T-helper 2 cell treated with Interferon-gamma antibody and Interleukin-4, amounts not matched to agents 5 μg/mL and 100 μg/mL, for 36 hours (primary cell): ENCODE results near the gene IFNG-AS1.

Source experiments
- DNase-seq: peaks from one replicate; pipeline ENCODE4 v3.0.0; 2021; ENCODE audit warnings: low spot score
- H3K27ac Mint-ChIP-seq: one replicate; pipeline ENCODE4 v1.8.0; 2021; ENCODE audit warnings: mild to moderate bottlenecking, mixed read lengths
- H3K27me3 Mint-ChIP-seq: one replicate; pipeline ENCODE4 v1.8.0; 2021; ENCODE audit warnings: low read depth, mixed read lengths
- H3K36me3 Mint-ChIP-seq: one replicate; pipeline ENCODE4 v1.8.0; 2021; ENCODE audit warnings: low read depth, mixed read lengths
- H3K4me1 Mint-ChIP-seq: one replicate; pipeline ENCODE4 v1.8.0; 2021; ENCODE audit warnings: low read depth, mixed read lengths
- H3K4me3 Mint-ChIP-seq: one replicate; pipeline ENCODE4 v1.8.0; 2022; ENCODE audit warnings: mild to moderate bottlenecking, moderate library complexity, mixed read lengths
- H3K9me3 Mint-ChIP-seq: one replicate; pipeline ENCODE4 v1.8.0; 2021; ENCODE audit warnings: mixed read lengths

Gene IFNG-AS1

GRCh38 chr12:67977668-67978067 lies 11.6 kb upstream of the IFNG-AS1 start:
- peaks cover 13% of the 10 kb centered on the region for H3K27me3 Mint-ChIP-seq
- no peaks in the 10 kb centered on the region for H3K4me1 Mint-ChIP-seq
- H3K36me3 Mint-ChIP-seq, result no peaks in the 10 kb centered on the region
- H3K4me3 Mint-ChIP-seq, result no peak overlapping the region
- no peak overlapping the region for H3K27ac Mint-ChIP-seq
- H3K9me3 Mint-ChIP-seq, result no peaks in the 10 kb centered on the region
- no peak for DNase-seq

DNA sequence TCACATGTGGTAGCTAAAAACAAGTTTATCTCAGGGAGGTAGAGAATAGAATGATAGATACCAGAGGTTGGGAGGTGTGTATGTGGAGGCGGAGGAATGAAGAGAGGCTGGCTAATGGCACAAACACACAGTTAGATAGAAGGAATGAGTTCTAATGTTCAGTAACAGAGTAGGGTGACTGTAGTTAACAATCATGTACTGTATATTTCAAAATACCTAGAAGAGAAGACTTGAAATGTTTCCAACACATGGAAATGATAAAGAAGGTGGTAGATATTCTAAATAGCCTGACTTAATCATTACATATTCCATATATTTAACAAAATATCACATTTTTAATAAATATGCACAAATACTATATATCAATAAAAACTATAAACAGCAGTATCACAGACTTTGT lies 8.9 kb upstream of the IFNG-AS1 start:
- Mint-ChIP-seq H3K4me1 (no peaks in the 10 kb centered on the region), H3K36me3 (no peaks in the 10 kb centered on the region), H3K27me3 (peaks cover under 1% of the 10 kb centered on the region), H3K4me3 (no peak overlapping the region), H3K9me3 (no peaks in the 10 kb centered on the region), H3K27ac (no peak overlapping the region)
- DNase-seq, result no peak

DNA sequence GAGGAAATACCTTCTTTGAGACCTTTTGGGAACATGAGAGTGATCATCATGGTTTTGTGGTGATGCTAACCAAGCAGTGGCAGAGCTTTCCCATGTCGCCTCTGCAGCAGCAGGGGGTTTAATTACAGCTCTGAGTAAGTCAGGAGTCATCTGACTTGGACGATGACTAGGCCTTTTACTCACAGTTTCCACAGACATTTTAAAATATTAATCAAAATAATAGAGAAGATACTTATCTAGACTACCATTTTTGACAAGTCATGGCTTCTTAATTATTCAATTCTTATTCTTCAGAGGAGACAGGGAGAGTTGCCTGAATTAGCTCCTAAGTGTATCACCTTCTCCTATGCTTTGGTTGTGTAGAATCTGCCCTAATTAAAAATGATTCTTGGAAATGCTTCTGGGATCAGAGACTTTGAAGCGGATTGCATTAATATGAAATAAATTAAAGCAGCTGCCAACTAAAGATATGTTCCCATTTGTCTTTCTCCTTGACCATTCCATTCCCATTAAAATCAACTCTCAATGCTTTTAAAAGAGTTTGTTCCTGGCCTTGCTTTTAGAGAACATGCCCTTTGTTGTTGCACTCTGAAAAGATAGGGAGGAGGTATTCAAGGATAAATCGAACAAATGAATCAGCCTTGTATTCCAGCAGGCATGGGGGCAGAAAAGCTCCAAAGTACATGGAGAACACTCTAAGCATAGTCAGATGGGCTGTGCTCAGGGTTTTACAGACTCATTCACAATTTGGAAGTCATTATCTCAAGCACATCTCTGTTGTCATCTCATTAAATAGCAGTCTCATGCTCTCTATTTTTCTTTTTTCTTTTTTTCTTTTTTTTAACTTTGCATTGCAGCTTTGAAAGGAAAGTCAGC lies 7.7 kb upstream of the IFNG-AS1 start:
- H3K27me3 Mint-ChIP-seq, result no peaks in the 10 kb centered on the region

GRCh38 chr12:67982164-67982563 lies 7.1 kb upstream of the IFNG-AS1 start:
- no peaks in the 10 kb centered on the region for H3K9me3 Mint-ChIP-seq
- no peak for DNase-seq
- H3K27me3 Mint-ChIP-seq, result no peaks in the 10 kb centered on the region
- H3K4me1 Mint-ChIP-seq, result no peaks in the 10 kb centered on the region
- H3K36me3 Mint-ChIP-seq, result no peaks in the 10 kb centered on the region
- H3K4me3 Mint-ChIP-seq, result no peak overlapping the region
- H3K27ac Mint-ChIP-seq, result no peak overlapping the region

More for the DNA sequence above, 7.7 kb upstream of the IFNG-AS1 start:
- no peak overlapping the region for H3K27ac Mint-ChIP-seq
- no peak overlapping the region for H3K4me3 Mint-ChIP-seq
- H3K36me3 Mint-ChIP-seq, result no peaks in the 10 kb centered on the region
- H3K9me3 Mint-ChIP-seq, result no peaks in the 10 kb centered on the region
- H3K4me1 Mint-ChIP-seq, result no peaks in the 10 kb centered on the region
- no peak for DNase-seq

GRCh38 chr12:67986632-67987031 lies 2.6 kb upstream of the IFNG-AS1 start:
- no peak overlapping the region for H3K4me3 Mint-ChIP-seq
- H3K27ac Mint-ChIP-seq, result no peak overlapping the region

DNA sequence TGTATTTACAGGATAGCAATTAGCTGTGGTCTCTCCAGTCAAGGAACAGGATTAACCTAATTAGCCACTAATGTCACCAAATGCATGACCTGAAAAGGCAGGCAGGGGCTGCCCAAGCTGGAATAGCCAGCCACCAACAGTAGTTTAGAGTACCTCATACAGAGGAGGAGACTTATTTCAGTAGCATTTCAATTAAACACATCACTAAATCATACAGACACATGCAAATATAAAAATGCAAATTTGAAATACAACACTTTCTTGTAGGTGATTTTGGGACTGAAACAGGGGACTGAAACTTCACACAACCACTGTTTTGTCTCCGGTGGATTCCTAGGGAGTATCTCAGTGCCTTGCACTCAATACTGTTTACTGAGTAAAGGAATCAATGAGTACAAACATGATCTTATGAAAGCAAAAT lies 636 bp upstream of the IFNG-AS1 start:
- no peaks in the 10 kb centered on the region for H3K36me3 Mint-ChIP-seq
- no peak overlapping the region for H3K4me3 Mint-ChIP-seq

More at GRCh38 chr12:67986632-67987031, 2.6 kb upstream of the IFNG-AS1 start:
- DNase-seq, result no peak
- Mint-ChIP-seq H3K36me3 (no peaks in the 10 kb centered on the region), H3K4me1 (peaks cover 3% of the 10 kb centered on the region), H3K27me3 (peaks cover 7% of the 10 kb centered on the region), H3K9me3 (no peaks in the 10 kb centered on the region)

GRCh38 chr12:67991158-67991557 lies 1.9 kb downstream of the IFNG-AS1 start:
- Mint-ChIP-seq H3K4me1 (peaks cover 3% of the 10 kb centered on the region), H3K36me3 (no peaks in the 10 kb centered on the region), H3K27me3 (peaks cover 12% of the 10 kb centered on the region), H3K9me3 (no peaks in the 10 kb centered on the region), H3K4me3 (no peak overlapping the region), H3K27ac (no peak overlapping the region)
- DNase-seq, result peak; percentile 5

More for the DNA sequence above, 636 bp upstream of the IFNG-AS1 start:
- H3K27ac Mint-ChIP-seq, result no peak overlapping the region
- DNase-seq, result no peak
- H3K9me3 Mint-ChIP-seq, result no peaks in the 10 kb centered on the region
- H3K4me1 Mint-ChIP-seq, result peaks cover 3% of the 10 kb centered on the region
- H3K27me3 Mint-ChIP-seq, result peaks cover 7% of the 10 kb centered on the region

DNA sequence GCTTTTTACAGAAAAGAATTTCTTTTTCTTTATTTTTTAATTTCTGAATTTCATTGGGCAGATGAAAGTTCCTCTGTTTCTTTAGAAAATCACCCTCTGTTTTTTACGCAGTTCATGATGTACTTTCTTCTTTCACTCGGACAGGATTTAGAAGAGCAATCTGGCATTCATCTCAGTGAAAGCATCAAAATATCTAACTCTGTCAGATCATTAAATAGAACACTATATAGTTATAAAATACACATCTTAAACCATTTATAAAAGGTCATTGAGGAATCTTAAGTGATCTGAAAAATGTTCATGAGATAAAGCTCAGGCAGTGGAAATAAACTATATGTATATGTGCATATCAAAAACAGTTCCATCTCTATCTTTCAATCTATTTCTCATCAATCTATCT lies 3.9 kb downstream of the IFNG-AS1 start:
- Mint-ChIP-seq H3K4me3 (no peak overlapping the region), H3K36me3 (no peaks in the 10 kb centered on the region), H3K9me3 (no peaks in the 10 kb centered on the region), H3K4me1 (peaks cover 3% of the 10 kb centered on the region), H3K27me3 (peaks cover 12% of the 10 kb centered on the region), H3K27ac (no peak overlapping the region)
- DNase-seq, result no peak

- H3K27me3 Mint-ChIP-seq, result peaks cover 12% of the 10 kb centered on the region
- no peak for DNase-seq
- no peaks in the 10 kb centered on the region for H3K36me3 Mint-ChIP-seq
- H3K4me1 Mint-ChIP-seq, result peaks cover 7% of the 10 kb centered on the region
- H3K27ac Mint-ChIP-seq, result no peak overlapping the region
- no peaks in the 10 kb centered on the region for H3K9me3 Mint-ChIP-seq
- H3K4me3 Mint-ChIP-seq, result no peak overlapping the region
Observed at GRCh38 chr12:67994046-67994445, 4.8 kb downstream of the IFNG-AS1 start.

DNA sequence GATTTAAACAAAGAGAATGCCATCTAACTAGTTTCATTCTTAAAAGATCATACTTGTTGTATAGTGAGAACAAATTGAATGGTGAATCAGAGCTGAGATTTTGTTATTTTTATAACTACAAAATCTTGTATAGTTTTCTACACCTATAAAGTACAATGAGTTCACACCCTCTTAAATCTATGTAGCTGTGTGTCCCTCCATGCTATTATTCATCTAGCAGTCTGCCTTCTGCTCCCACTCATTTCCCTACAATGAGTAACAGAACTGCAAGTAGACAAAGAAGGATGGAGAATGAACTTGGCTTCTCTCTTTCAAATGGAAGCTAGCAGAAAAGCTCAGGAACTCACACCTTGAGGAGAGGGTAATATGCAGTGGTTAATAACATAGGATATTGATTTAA lies 7.1 kb downstream of the IFNG-AS1 start:
- H3K4me3 Mint-ChIP-seq, result no peak overlapping the region
- DNase-seq, result no peak
- H3K27me3 Mint-ChIP-seq, result peaks cover 5% of the 10 kb centered on the region
- no peak overlapping the region for H3K27ac Mint-ChIP-seq
- H3K4me1 Mint-ChIP-seq, result peaks cover 4% of the 10 kb centered on the region
- no peaks in the 10 kb centered on the region for H3K9me3 Mint-ChIP-seq
- H3K36me3 Mint-ChIP-seq, result no peaks in the 10 kb centered on the region

GRCh38 chr12:67998379-67998778 lies 9.1 kb downstream of the IFNG-AS1 start:
- Mint-ChIP-seq H3K4me1 (peaks cover 4% of the 10 kb centered on the region), H3K4me3 (no peak overlapping the region), H3K9me3 (no peaks in the 10 kb centered on the region), H3K27ac (no peak overlapping the region), H3K36me3 (no peaks in the 10 kb centered on the region), H3K27me3 (peaks cover 5% of the 10 kb centered on the region)
- no peak for DNase-seq

DNA sequence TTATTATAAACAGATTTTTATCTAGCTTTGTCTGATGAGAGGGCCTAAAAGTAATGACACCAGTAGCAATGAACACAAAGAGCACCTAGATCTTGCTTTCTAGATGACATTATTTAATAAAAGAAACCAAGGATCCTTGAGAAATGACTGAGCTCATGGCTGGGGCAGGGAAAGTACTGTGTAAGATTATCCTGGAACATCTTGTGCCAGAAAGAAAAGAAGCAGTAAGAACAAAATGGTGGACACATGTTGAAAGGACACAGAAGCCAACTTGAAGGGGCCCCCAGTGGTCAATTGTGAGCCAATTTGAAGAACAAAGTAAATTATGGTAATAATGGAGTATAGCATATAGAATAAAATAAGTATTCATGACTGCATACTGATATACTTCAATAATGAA lies 10.0 kb downstream of the IFNG-AS1 start:
- no peak for DNase-seq
- no peak overlapping the region for H3K27ac Mint-ChIP-seq
- H3K27me3 Mint-ChIP-seq, result no peaks in the 10 kb centered on the region
- no peaks in the 10 kb centered on the region for H3K36me3 Mint-ChIP-seq
- no peaks in the 10 kb centered on the region for H3K9me3 Mint-ChIP-seq
- peaks cover 4% of the 10 kb centered on the region for H3K4me1 Mint-ChIP-seq
- H3K4me3 Mint-ChIP-seq, result no peak overlapping the region

- no peak for DNase-seq
- H3K27me3 Mint-ChIP-seq, result no peaks in the 10 kb centered on the region
- H3K9me3 Mint-ChIP-seq, result no peaks in the 10 kb centered on the region
- peaks cover 4% of the 10 kb centered on the region for H3K4me1 Mint-ChIP-seq
- H3K4me3 Mint-ChIP-seq, result no peak overlapping the region
- H3K36me3 Mint-ChIP-seq, result no peaks in the 10 kb centered on the region
- H3K27ac Mint-ChIP-seq, result no peak overlapping the region
Observed at GRCh38 chr12:68001486-68002466, 12.5 kb downstream of the IFNG-AS1 start.

GRCh38 chr12:68003777-68004176 lies 14.5 kb downstream of the IFNG-AS1 start:
- H3K9me3 Mint-ChIP-seq, result no peaks in the 10 kb centered on the region
- no peaks in the 10 kb centered on the region for H3K4me1 Mint-ChIP-seq
- no peak overlapping the region for H3K4me3 Mint-ChIP-seq
- no peak for DNase-seq
- no peaks in the 10 kb centered on the region for H3K27me3 Mint-ChIP-seq
- H3K36me3 Mint-ChIP-seq, result no peaks in the 10 kb centered on the region
- H3K27ac Mint-ChIP-seq, result no peak overlapping the region
